Neural crest cell (in vitro differentiated cells): ENCODE measurements around the gene CYLD. TPM values are rescaled to one million over a fixed set of nuclear protein-coding genes. Genes with fewer than 3 reads are reported as not detected.

Experiments used
- DNase-seq: peaks from one replicate; pipeline ENCODE4 v3.0.0; 2021; ENCODE audit warnings: low read depth, mixed read lengths, low spot score
- H3K27ac Mint-ChIP-seq: one replicate; pipeline ENCODE4 v1.8.0; 2021; ENCODE audit warnings: mild to moderate bottlenecking, mixed read lengths; ENCODE audit not compliant: unreplicated experiment
- H3K27me3 Mint-ChIP-seq: 2 replicates; pipeline ENCODE4 v1.8.0; 2021; ENCODE audit warnings: low read depth, mild to moderate bottlenecking, mixed read lengths
- H3K36me3 Mint-ChIP-seq: 2 replicates; pipeline ENCODE4 v1.8.0; 2021; ENCODE audit warnings: low read depth, mild to moderate bottlenecking, mixed read lengths
- H3K4me1 Mint-ChIP-seq: 2 replicates; pipeline ENCODE4 v1.8.0; 2021; ENCODE audit warnings: mixed read lengths
- H3K4me3 Mint-ChIP-seq: one replicate; pipeline ENCODE4 v1.8.0; 2021; ENCODE audit warnings: mild to moderate bottlenecking, mixed read lengths
- H3K9me3 Mint-ChIP-seq: 2 replicates; pipeline ENCODE4 v1.8.0; 2021; ENCODE audit warnings: mixed read lengths
- total RNA-seq: library from RNA; stranded (reverse); gene quantifications from 2 replicates; pipeline ENCODE4 v1.2.1, GENCODE V29; 2021
- TF ChIP-seq, protein P1 (sequence below): fragments of 200-600 bp; sonication (generic); conservative IDR thresholded peaks from 2 replicates; pipeline ENCODE4 v1.5.0; 2021; ENCODE audit warnings: antibody characterized with exemption, mild to moderate bottlenecking

CYLD gene
- total RNA-seq, 1 donor from 2014 or later: 10.1 TPM

DNA sequence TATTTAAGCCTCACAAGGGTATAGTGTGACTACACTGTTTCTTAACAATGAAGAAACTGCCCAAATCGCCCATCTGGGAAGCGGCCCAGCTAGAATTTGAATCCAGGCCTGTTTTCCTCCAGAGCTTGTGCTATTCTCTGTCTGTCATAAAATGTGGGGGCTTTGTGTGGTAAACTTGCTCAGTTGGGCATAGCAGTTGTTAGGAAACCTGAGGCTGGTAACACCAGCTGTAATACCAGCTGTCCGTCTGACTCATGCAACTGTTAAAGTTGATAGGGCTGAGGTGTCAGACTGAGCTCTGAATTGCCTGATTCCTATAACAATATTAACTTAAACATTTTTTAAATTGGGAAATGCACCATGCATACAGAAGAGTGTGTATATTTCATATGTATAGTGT is 39.2 kb upstream of the CYLD start:
- DNase-seq: no peak
- H3K27me3 Mint-ChIP-seq: peaks cover 5% of the 10 kb centered on the region
- peaks cover 10% of the 10 kb centered on the region for H3K4me1 Mint-ChIP-seq
- peaks cover 9% of the 10 kb centered on the region for H3K36me3 Mint-ChIP-seq
- peaks cover 9% of the 10 kb centered on the region for H3K9me3 Mint-ChIP-seq
- H3K4me3 Mint-ChIP-seq: no peak overlapping the region
- TF ChIP-seq, protein P1, sequence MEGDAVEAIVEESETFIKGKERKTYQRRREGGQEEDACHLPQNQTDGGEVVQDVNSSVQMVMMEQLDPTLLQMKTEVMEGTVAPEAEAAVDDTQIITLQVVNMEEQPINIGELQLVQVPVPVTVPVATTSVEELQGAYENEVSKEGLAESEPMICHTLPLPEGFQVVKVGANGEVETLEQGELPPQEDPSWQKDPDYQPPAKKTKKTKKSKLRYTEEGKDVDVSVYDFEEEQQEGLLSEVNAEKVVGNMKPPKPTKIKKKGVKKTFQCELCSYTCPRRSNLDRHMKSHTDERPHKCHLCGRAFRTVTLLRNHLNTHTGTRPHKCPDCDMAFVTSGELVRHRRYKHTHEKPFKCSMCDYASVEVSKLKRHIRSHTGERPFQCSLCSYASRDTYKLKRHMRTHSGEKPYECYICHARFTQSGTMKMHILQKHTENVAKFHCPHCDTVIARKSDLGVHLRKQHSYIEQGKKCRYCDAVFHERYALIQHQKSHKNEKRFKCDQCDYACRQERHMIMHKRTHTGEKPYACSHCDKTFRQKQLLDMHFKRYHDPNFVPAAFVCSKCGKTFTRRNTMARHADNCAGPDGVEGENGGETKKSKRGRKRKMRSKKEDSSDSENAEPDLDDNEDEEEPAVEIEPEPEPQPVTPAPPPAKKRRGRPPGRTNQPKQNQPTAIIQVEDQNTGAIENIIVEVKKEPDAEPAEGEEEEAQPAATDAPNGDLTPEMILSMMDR: no peak
- no peak overlapping the region for H3K27ac Mint-ChIP-seq

DNA sequence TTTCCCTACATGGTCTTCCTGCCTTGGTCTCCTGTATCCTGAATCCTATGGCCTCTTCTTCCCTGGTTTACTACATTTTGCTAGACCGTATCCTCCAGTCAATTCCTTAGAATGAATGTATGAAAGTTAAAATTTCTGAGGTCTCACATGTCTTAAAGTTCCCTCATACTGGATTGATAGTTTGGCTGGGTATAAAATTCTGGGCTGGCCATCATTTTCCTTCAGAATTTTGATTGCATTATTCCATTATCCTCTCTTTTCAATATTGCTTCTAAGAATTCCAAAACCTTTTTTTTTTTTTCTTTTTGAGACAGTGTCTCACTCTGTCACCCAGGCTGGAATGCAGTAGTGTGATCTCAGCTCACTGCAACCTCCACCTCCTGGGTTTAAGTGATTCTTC is 37.6 kb upstream of the CYLD start:
- Mint-ChIP-seq H3K4me1 (no peaks in the 10 kb centered on the region), H3K36me3 (peaks cover 9% of the 10 kb centered on the region), H3K27me3 (peaks cover 5% of the 10 kb centered on the region), H3K27ac (no peak overlapping the region), H3K9me3 (peaks cover 9% of the 10 kb centered on the region), H3K4me3 (no peak overlapping the region)
- TF ChIP-seq, protein P1: no peak
- DNase-seq: no peak

DNA sequence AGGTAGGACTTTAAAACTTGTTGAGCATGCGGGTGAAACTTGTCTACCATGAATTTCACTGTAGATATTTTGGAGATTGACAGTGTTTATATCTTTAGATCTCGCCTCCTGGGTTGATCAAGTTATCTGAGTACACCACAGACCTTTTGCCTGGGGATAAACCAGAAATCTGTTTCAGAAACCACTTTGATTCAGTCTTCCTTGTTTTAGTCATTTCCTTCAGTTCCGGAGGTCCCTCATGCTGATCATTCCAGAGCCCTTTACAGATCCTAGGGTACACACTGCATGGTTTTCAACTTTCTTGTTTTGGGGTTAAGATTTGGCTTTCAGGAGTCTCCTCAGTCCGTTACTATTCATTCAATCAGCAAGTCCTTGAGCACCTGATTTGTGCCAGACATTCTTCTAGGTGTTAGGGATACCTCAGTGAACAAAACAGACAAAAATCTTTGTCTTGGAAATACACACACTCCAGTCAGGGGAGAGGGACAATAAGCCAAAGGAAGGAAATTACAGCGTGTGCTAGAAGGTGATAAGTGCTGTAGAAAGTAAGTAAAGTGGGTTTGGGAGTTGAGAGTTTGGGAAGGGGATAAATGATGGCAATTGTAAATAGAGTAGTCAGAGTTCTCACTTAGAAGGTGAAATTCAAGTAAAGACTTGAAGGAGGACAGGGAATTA is 36.3 kb upstream of the CYLD start:
- Mint-ChIP-seq H3K27ac (no peak overlapping the region), H3K36me3 (peaks cover 9% of the 10 kb centered on the region), H3K27me3 (peaks cover 5% of the 10 kb centered on the region), H3K9me3 (peaks cover 9% of the 10 kb centered on the region), H3K4me1 (no peaks in the 10 kb centered on the region), H3K4me3 (no peak overlapping the region)
- TF ChIP-seq, protein P1: no peak
- no peak for DNase-seq

DNA sequence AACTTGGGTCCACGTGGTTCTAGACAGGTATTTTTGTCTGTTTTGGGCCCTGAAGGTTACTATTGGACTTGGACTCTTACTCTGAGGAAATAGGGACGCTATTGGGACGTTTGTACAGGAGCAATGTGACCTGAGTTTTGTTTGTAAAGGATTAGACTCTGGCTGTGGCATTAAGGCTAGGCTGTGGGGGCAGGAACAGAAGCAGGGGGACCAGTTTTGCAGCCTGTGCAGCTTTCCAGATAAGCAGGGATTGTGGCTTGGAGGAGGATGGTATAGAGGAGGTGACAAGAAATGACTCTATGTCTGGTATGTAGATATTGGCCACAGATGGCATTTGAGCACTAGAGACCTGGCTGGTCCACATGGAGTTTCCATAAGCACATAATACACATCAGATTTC is 35.6 kb upstream of the CYLD start:
- peaks cover 5% of the 10 kb centered on the region for H3K27me3 Mint-ChIP-seq
- TF ChIP-seq, protein P1: no peak
- no peak overlapping the region for H3K4me3 Mint-ChIP-seq
- DNase-seq: no peak
- peaks cover 9% of the 10 kb centered on the region for H3K9me3 Mint-ChIP-seq
- no peak overlapping the region for H3K27ac Mint-ChIP-seq
- no peaks in the 10 kb centered on the region for H3K4me1 Mint-ChIP-seq
- peaks cover 9% of the 10 kb centered on the region for H3K36me3 Mint-ChIP-seq

DNA sequence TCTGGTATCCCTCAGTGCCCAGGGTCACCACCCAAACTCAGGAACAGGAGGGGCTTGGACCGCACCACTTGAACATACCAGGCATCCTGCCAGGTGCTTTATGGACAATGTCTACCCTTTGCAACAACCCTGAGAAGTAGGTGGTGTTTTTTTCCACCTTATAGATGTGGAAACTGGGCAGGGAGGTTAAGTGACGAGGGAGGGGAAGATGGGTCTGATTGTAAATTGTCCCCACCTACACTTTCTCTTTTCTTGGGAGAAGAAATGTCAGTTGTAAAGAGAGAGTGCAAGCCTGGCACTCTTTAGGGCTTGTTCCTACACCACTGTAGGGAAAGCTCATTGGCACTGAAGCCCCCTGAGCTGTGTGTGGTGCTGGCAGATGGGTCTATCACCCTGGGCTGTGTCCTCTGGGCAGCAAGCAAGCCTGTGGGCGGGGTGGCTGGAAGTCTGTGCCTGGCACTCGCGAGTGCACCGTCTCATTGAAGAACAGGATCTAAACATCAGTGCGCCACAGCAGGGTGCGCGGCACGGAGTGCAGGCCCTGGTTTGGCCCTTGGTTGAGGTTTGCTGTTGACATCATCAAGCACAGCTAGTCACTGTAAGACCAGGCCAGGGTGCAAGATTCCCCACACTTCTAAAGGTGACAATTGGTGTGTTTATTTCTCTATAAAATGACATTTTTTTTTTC is 33.4 kb upstream of the CYLD start:
- peaks cover 9% of the 10 kb centered on the region for H3K9me3 Mint-ChIP-seq
- TF ChIP-seq, protein P1: no peak
- peaks cover 9% of the 10 kb centered on the region for H3K36me3 Mint-ChIP-seq
- no peak for DNase-seq
- peaks cover 5% of the 10 kb centered on the region for H3K27me3 Mint-ChIP-seq
- H3K27ac Mint-ChIP-seq: no peak overlapping the region
- H3K4me1 Mint-ChIP-seq: peaks cover 4% of the 10 kb centered on the region
- H3K4me3 Mint-ChIP-seq: no peak overlapping the region
